HCT116 (cell line): Measurements from ENCODE around the gene PNKP. TPM values are rescaled to one million over a fixed set of nuclear protein-coding genes. Genes with fewer than 3 reads are reported as not detected.

Source experiments
- ATAC-seq: fragments of 200-7000 bp; cut with Tn5 transposase; 2 replicates; pipeline ENCODE4 v1.9.1; 2020; ENCODE audit warnings: mild to moderate bottlenecking, moderate library complexity
- BruUV-seq: library from RNA; stranded (reverse); fragments of 400-500 nt; replicated peaks from 2 replicates; lab custom pipeline; 2021; lab: Mats Ljungman, UMichigan
- CTCF ChIA-PET: fragments of 300-600 bp; sonication (Branson Sonifier 250); formaldehyde crosslinking; loops from one replicate; lab custom pipeline; 2021; ENCODE audit warnings: antibody characterized with exemption; lab: Charles Lee
- POLR2A ChIA-PET: fragments of 300-600, 350-600 bp; sonication (Branson Sonifier 250); formaldehyde crosslinking; loops from one replicate; lab custom pipeline; 2021; ENCODE audit warnings: antibody characterized with exemption; lab: Charles Lee
- RAD21 ChIA-PET, 2 experiments: fragments of 300-600 bp; sonication (Branson Sonifier 250); formaldehyde crosslinking; loops; one replicate each; lab custom pipeline; 2023; ENCODE audit warnings: low total read pairs in 2 of 2; ENCODE audit not compliant: uncharacterized antibody in 2 of 2, unreplicated experiment in 2 of 2, low non-redundant PET in 1 of 2; lab: Charles Lee
- DNase-seq: peaks from one replicate; pipeline ENCODE4 v3.0.0-alpha.2; 2010; ENCODE audit warnings: low read depth, low spot score
- H2AFZ ChIP-seq: fragments of 200-600 bp; shearing (Covaris generic), sonication (generic); 2 replicates; pipeline ENCODE4 v1.6.1; 2017; ENCODE audit warnings: low read depth, mixed run types, mixed read lengths, antibody characterized with exemption, low read length; ENCODE audit not compliant: poor library complexity, severe bottlenecking
- H3K27ac ChIP-seq: 2 replicates; pipeline ENCODE4 v1.5.1; 2012; ENCODE audit warnings: low read depth, low read length
- H3K27me3 ChIP-seq: fragments of 200-600 bp; sonication (generic); 2 replicates; pipeline ENCODE4 v1.6.1; 2016; ENCODE audit warnings: mixed run types, low read length, mixed read lengths; ENCODE audit not compliant: insufficient read depth
- H3K36me3 ChIP-seq, 2 experiments: fragments of 200-500 bp in 1 of 2; fragments of 200-600 bp in 1 of 2; sonication (Bioruptor generic) in 1 of 2; sonication (generic) in 1 of 2; 2 replicates each; pipeline versions ENCODE4 v1.5.1 to v1.6.1; 2014 to 2016; ENCODE audit warnings: low read length in 2 of 2, inconsistent platforms in 1 of 2, mixed read lengths in 1 of 2, mixed run types in 1 of 2; ENCODE audit not compliant: insufficient read depth in 2 of 2, control insufficient read depth in 1 of 2
- H3K4me1 ChIP-seq, 2 experiments: fragments of 200-600 bp in 1 of 2; sonication (generic) in 1 of 2; 2 replicates each; pipeline versions ENCODE4 v1.5.1 to v1.6.1; 2012 to 2017; ENCODE audit warnings: low read length in 2 of 2, inconsistent platforms in 1 of 2, mild to moderate bottlenecking in 1 of 2, mixed read lengths in 1 of 2, mixed run types in 1 of 2, moderate library complexity in 1 of 2; ENCODE audit not compliant: insufficient read depth in 2 of 2, control insufficient read depth in 1 of 2
- H3K4me2 ChIP-seq: fragments of 200-600 bp; sonication (generic); 2 replicates; pipeline ENCODE4 v1.6.1; 2017; ENCODE audit warnings: mixed run types, low read length, mixed read lengths
- H3K4me3 ChIP-seq, 2 experiments: fragments of 200-600 bp in 1 of 2; sonication (generic) in 1 of 2; replicated peaks in 1 of 2; 2 replicates each; pipeline ENCODE4 v1.5.1; 2011 to 2016; ENCODE audit warnings: low read length in 2 of 2, control low read depth in 1 of 2, low read depth in 1 of 2, mild to moderate bottlenecking in 1 of 2, mixed read lengths in 1 of 2, mixed run types in 1 of 2
- H3K79me2 ChIP-seq: fragments of 200-600 bp; sonication (generic); 2 replicates; pipeline ENCODE4 v1.6.1; 2017; ENCODE audit warnings: mild to moderate bottlenecking, mixed run types, low read length, moderate library complexity, mixed read lengths; ENCODE audit not compliant: insufficient read depth
- H3K9ac ChIP-seq: fragments of 200-600 bp; sonication (generic); 2 replicates; pipeline ENCODE4 v1.6.1; 2016; ENCODE audit warnings: low read length, mixed read lengths
- H3K9me2 ChIP-seq: fragments of 200-600 bp; sonication (generic), shearing (Covaris generic); 2 replicates; pipeline ENCODE4 v1.6.1; 2017; ENCODE audit warnings: mixed run types, mild to moderate bottlenecking, moderate library complexity; ENCODE audit not compliant: insufficient read depth
- H3K9me3 ChIP-seq, 2 experiments: fragments of 200-500 bp in 1 of 2; fragments of 200-600 bp in 1 of 2; sonication (Bioruptor generic) in 1 of 2; sonication (generic) in 1 of 2; 2 replicates each; pipeline ENCODE4 v1.6.1; 2014 to 2017; ENCODE audit warnings: low read length in 2 of 2, mixed read lengths in 2 of 2, inconsistent platforms in 1 of 2, low read depth in 1 of 2, mild to moderate bottlenecking in 1 of 2, mixed run types in 1 of 2, moderate library complexity in 1 of 2; ENCODE audit not compliant: control insufficient read depth in 1 of 2, insufficient read depth in 1 of 2
- H4K20me1 ChIP-seq: fragments of 200-600 bp; sonication (generic), shearing (Covaris generic); 2 replicates; pipeline ENCODE4 v1.6.1; 2017; ENCODE audit warnings: mixed run types, mild to moderate bottlenecking, moderate library complexity; ENCODE audit not compliant: insufficient read depth
- ATF3 ChIP-seq: IDR thresholded peaks from 2 replicates; pipeline ENCODE4 v1.6.1; 2012
- CEBPB ChIP-seq: IDR thresholded peaks from 2 replicates; pipeline ENCODE4 v1.6.1; 2012; ENCODE audit warnings: low read depth
- EGR1 ChIP-seq: IDR thresholded peaks from 2 replicates; pipeline ENCODE4 v1.6.1; 2012; ENCODE audit warnings: low read depth
- ELF1 ChIP-seq: IDR thresholded peaks from 2 replicates; pipeline ENCODE4 v1.6.1; 2012; ENCODE audit warnings: low read depth, borderline replicate concordance
- EZH2 ChIP-seq: fragments of 200-600 bp; sonication (generic); IDR thresholded peaks from 2 replicates; pipeline ENCODE4 v1.6.1; 2017; ENCODE audit warnings: antibody characterized with exemption, mixed run types
- JUND ChIP-seq: IDR thresholded peaks from 2 replicates; pipeline ENCODE4 v1.6.1; 2012
- MAX ChIP-seq: IDR thresholded peaks from 2 replicates; pipeline ENCODE4 v1.6.1; 2012
- POLR2AphosphoS5 ChIP-seq: IDR thresholded peaks from 2 replicates; pipeline ENCODE4 v1.6.1; 2011; ENCODE audit warnings: mild to moderate bottlenecking, low read depth, low read length, moderate library complexity
- SRF ChIP-seq: IDR thresholded peaks from 2 replicates; pipeline ENCODE4 v1.6.1; 2012; ENCODE audit warnings: low read depth
- ZBTB33 ChIP-seq: IDR thresholded peaks from 2 replicates; pipeline ENCODE4 v1.6.1; 2011; ENCODE audit warnings: mild to moderate bottlenecking, low read length, moderate library complexity; ENCODE audit not compliant: insufficient replicate concordance; ENCODE audit errors: extremely low read depth
- intact Hi-C: fragments of 100-400 bp; cut with micrococcal nuclease; formaldehyde crosslinking; loops from 2 replicates; pipeline ENCODE4 v1.10.0; 2022
- total RNA-seq: library from RNA; stranded (reverse); gene quantifications from one replicate; pipeline ENCODE4 v1.2.1, GENCODE V29; 2021; ENCODE audit not compliant: unreplicated experiment

PNKP gene
- total RNA-seq, 1 experiment from 2014 or later = 129 TPM

GRCh38 chr19:49840321-49840720 is 27.1 kb downstream of the PNKP start:
- no peak for ATAC-seq
- Histone ChIP-seq H2AFZ (no peak overlapping the region), H3K36me3 (peaks cover 22 to 24% of the 10 kb centered on the region in 2 experiments), H3K9ac (no peak overlapping the region), H3K79me2 (no peaks in the 10 kb centered on the region), H4K20me1 (no peaks in the 10 kb centered on the region), H3K9me2 (no peaks in the 10 kb centered on the region), H3K9me3 (no peaks in the 10 kb centered on the region), H3K27me3 (no peaks in the 10 kb centered on the region), H3K27ac (no peak overlapping the region), H3K4me1 (no peaks in the 10 kb centered on the region), H3K4me3 (no peak overlapping the region), H3K4me2 (no peak overlapping the region)
- RAD21 ChIA-PET = no interaction called here
- CTCF ChIA-PET = no interaction called here
- DNase-seq = no peak
- POLR2A ChIA-PET = no interaction called here
- no peak for TF ChIP-seq POLR2AphosphoS5
- no peak for TF ChIP-seq ATF3
- no peak for TF ChIP-seq ZBTB33
- TF ChIP-seq EZH2 = no peak
- no peak for TF ChIP-seq SRF
- no peak for TF ChIP-seq ELF1
- TF ChIP-seq MAX = no peak
- no peak for TF ChIP-seq CEBPB
- no peak for TF ChIP-seq JUND
- no peak for TF ChIP-seq EGR1
- intact Hi-C loops = no loop called here
- no TSS peak for BruUV-seq
